ENCODE results near the gene CD3G.
"Not testable (repeated sequence)": the region's sequence is repeated elsewhere in the genome, so short reads cannot be mapped to it uniquely, and the experiment has no call there.

The CD3G gene

DNA sequence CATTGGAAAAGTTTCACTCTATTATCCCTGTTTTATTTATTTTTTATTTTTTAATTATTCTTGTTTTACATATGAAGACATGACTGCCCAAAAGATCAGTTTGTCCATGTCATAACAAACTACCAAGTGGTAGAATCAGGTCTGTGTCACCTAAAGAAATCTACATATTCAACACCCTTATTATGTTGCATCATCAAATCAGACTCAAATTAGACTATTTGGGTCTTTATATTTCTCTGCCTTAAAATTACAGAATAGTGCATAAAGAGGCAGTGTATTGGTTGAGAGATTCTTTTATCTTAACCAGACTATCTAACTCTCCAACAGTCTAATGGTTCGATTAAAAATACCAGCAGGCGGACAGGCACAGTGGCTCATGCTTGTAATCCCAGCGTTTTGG is 38.8 kb downstream of the CD3G start:
- no peak for DNase-seq

DNA sequence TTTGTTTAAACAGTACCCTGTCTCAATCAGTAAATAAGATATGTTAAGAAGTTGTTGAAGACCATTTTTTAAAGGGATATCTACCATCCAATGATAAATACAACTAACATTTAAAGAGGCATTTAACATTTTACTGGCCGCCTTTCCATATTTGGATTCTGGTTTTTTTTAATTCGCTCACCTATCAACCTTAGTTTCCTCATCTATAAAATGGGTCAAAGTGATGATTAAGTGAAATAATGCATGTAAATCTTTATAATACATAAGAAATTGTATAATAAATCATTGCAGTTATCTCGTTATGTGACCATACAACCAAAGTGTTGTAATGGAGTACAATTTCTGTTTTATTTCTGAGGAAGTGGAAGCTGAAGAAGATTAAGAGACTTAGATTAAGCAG is 39.5 kb downstream of the CD3G start:
- DNase-seq, result no peak

DNA sequence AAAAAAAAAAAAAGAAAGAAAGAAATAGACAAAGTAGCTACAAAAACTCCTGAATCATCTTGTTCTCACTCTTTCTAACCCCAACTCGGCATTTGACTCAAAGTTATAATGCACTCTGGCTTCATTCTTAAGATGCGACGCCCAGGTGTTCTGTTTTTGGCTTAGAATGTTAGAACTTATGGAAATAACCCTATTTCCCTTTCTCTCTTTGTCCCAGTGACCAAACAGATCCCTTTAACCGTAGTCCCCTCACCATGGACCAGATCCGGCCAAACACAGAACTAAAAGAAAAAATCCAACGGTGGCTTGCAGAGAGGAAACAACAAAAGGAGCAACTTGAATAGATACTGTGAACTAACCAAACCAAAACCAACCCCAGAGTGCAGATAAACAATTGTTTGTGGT is 52.0 kb downstream of the CD3G start:
- DNase-seq, result no peak

DNA sequence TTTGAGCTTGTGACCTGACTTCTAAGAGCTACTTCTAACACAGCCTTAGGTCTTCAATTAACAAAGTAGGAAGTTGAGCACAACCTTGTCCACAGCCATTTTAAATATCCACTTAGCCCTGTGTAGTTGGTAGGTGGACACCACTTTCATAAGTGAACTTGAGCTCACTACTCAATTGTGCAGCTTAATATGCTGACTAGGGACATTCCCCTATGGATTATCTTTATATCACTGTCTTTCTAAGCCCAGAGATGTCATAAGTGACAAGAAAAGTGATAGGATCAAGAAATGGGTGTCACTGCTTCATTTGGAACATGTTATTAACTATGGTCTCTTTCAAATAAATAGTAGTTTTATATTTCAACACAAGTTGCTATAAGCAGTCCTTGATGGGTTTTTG is 53.3 kb downstream of the CD3G start:
- DNase-seq, result no peak

DNA sequence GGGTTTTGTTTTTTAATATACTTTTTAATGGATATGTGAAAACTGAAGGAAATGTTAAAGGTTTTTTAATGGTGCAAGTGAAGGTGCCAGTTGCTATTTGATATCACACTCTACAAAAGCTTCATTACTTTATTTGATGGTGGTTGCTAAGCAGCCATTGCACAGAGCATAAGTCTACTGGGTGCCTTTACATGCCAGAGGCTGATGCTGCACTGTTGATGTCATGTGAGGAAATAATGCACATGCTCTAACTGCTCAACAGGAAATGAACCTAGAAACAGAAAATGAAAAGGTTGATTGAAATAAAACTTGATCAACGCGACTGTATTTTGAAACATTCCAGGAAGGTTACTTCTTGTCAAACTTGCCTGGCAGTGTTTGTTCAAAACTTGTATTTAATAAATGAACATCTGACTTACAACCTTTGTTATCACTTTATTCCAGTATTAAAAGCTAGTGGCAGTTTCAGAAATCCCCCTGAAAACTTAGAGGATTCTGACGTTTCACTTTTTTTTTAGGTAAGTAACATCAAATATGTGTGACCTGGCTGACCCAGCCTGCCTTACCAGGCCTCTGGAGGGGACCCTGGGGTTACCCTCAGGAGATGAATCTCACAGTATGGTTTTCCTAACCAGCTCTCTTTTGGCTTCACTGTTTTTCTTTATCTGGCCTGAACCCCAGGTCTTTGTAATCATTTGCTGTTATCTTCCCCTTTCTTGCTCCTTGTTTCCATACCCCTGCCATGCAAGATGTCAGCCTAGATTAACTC is 54.8 kb downstream of the CD3G start:
- no peak for DNase-seq

DNA sequence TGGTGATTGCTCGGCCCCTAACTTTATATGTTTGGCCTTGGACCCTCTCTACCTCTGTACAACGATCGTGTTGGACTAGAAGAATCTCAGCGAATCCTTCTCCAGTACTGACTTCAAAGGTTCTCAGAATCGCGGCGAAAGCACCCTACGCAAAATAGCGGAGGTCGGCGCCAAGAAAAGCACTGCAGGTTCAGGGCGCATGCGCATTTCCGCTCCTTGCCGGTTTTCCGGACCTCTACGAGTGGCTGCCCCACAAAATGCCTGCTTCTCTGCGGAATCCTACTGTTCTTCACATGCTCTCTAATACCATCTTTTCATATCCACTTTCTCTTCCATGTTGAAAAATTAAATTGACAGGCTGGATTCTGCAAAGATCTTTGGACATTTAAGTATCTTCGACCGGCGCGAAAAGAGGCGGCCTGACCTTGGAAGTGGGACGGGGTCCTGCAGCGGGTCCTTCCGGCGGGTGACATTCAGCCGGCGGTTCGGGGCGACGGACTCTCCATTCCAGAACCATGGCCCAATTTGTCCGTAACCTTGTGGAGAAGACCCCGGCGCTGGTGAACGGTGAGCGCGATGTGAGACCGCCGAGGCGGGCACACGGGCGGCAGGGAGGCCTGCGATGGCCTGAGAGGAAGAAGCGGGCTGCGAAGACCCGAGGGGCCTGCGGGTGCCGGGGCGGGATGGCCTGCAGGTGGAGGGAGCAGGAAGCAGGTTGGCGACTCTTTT is 57.2 kb downstream of the CD3G start, which contains the start of gene ATP5MG:
Gene ATP5MG (plus strand): TSS at position 456 of the 729 bp plus-strand sequence. CDS start 60 bp downstream, at position 516.
- DNase-seq, result peak; percentile 100

DNA sequence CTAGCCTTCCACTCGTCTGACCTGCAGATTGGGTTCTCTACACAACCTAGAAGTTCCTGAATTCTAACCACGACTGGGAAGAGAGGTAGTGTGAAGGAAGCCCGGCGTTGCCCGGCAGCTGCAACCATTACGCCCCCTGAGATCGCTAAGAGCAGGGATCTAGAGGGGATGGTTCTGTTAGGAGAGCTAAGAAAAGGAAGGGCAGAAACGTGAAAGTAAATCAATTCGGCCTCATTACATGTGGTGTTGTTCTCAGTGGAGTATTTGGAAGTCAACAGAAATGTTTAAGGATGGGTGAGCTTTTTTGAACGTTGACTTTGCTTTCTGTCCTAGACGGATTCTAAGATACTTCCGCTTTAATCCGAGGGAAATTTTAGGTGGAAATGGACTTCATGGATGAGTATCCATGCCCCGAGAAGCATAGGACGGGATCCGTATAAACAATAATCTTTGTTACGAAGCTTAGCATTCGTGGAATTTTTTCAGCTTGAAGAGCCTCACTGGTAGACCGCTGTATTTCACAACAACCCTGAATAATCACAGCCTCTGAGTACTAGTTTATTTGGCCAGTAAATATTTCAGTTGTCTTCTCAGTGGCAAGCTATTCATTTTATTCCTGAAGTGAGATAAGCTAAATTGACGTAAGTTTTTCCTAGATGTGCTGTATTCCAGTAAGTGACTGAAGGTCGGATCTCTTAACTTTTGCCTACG is 57.9 kb downstream of the CD3G start:
- DNase-seq, result no peak

DNA sequence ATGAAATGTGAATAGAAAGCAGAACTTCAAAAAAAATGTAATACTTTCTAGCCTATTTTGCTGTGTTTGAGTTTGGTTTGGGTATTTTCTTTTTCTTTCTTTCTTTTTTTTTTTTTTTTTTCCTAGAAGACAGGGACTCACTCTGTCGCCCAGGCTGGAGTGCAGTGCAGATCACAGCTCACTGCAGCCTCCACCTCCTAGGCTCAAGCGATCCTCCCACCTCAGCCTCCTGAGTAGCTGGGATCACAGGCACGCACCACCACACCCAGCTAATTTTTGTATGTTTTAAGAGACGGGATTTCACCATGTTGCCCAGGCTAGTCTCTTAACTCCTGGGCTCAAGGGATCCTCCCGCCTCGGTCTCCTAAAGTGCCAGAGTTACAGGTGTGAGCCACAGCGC is 58.5 kb downstream of the CD3G start:
- not testable (repeated sequence) for DNase-seq

Measured in KG1 (cell line).